GM19238 (cell line): ENCODE results near the gene TBC1D1.

Source experiments
- DNase-seq: peaks from one replicate; pipeline ENCODE4 v3.0.0; 2011; ENCODE audit warnings: low spot score; ENCODE audit not compliant: insufficient read length

TBC1D1 gene

GRCh38 chr4:37890801-37891259, at the start of gene TBC1D1:
TSS of gene TBC1D1 (plus strand) at chr4:37891084. CDS start at chr4:37902096, 11,012 bp downstream.
- DNase-seq = peak; percentile 40

DNA sequence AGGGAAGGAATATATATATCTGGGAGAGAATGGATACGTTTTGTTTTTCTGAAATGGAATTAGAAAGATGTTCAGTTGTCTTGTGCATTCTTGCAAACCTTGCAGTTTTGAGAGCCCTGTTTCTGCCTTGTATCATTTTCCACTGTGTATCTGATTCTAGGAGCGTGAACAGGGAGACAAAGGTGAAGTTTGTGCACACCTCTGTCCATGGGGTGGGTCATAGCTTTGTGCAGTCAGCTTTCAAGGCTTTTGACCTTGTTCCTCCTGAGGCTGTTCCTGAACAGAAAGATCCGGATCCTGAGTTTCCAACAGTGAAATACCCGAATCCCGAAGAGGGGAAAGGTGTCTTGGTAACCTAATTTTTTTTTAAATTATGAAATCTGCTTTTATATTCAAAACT, 46.7 kb upstream of the TBC1D1 start:
- DNase-seq = no peak

- no peak for DNase-seq
These were observed 45.7 kb upstream of the TBC1D1 start for GRCh38 chr4:37845201-37845600.

GRCh38 chr4:37847311-37847884, 43.5 kb upstream of the TBC1D1 start:
- no peak for DNase-seq

DNA sequence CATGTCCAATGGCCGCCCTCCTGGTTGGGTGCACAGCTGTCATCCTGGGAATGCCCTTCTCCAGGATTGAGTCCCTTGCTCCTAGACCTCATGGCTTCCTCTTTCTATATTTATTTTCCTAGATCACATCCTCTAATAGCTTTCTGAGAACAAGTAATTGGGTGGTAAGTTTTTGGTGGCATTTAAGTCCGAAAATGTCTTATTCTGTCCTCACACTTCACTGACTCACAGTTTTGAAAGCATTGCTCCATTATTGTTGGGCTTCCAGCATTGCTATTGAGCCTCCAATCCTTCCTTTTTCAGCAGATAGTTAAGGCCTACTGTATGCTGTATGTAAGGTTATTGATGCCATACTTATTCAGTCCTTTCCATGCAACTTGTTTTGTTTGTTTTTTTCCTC, 38.5 kb upstream of the TBC1D1 start:
- DNase-seq = no peak

GRCh38 chr4:37858112-37858511, 32.8 kb upstream of the TBC1D1 start:
- no peak for DNase-seq

GRCh38 chr4:37858872-37859271, 32.0 kb upstream of the TBC1D1 start:
- DNase-seq = no peak

GRCh38 chr4:37860266-37860665, 30.6 kb upstream of the TBC1D1 start:
- no peak for DNase-seq

- no peak for DNase-seq
These were observed 27.9 kb upstream of the TBC1D1 start for GRCh38 chr4:37862961-37863360.

- DNase-seq = no peak
These were observed 26.1 kb upstream of the TBC1D1 start for GRCh38 chr4:37864786-37865185.

GRCh38 chr4:37865450-37865849, 25.4 kb upstream of the TBC1D1 start:
- no peak for DNase-seq

DNA sequence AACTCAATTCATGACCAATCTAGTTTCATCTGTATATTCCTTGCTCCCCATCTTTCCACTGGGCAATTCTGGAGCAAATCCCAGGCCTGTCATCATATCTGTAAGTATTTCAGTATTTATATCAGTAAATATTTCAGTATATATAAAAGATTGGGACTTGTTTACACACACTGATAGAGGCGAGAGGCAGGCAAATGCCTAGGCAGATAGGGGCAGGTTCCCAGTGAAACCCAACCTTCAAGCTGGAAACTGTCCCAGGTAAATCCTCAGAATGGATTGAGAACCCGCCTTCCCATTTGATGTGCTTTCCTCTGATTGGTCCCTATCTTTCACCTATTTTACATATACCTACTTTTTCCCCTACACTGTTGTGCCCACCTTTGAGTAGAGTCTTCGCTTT, 23.8 kb upstream of the TBC1D1 start:
- DNase-seq = no peak

GRCh38 chr4:37868238-37868637, 22.6 kb upstream of the TBC1D1 start:
- DNase-seq = no peak

DNA sequence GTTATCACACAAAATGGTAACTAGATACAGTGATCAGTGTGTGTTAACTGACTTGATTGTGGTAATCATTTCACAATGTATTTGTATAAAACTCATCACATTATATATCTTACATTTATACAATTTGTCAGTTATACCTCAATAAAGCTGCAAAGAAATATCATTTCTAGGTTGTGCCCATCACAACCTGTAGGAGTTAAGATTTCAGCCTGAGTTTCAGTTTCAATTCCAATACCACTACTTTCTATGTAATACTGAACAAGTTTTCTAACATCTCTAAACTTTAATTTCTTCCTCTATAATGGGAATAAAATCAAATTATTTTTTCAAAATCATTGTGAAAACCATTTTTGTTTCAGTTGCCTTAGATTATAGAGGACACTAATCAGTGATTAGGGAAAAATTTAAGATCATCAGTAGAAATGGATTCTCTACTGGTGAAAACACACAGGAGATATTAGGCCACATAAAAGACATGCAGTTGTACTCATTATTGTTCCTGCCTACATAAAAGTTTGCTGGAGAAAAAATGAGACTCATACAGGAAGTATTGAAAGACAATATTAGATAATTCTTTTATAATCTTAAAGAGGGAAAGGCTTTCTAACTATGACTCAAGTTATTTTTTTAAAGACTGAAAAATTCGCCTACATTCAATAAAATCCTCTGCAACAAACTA, 18.4 kb upstream of the TBC1D1 start:
- DNase-seq = no peak

DNA sequence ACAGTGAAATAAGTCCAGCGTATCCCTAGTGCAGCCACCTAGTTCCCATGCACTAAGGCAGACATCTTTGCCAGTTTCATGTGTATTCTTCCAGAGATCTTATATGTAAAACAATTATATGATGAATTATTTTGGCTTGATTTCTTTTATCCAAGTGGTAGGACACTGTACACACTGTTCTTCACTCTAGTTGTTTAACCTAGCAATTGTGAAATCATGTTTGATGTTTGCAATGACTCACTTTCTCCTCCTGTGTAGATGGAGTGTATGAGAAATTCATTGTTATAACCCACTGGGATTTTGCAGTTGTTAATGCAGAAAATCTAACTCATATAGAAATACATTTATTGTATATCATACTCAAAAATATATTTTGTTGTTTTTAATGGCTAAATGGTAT, 17.5 kb upstream of the TBC1D1 start:
- no peak for DNase-seq

GRCh38 chr4:37876156-37876555, 14.7 kb upstream of the TBC1D1 start:
- no peak for DNase-seq

DNA sequence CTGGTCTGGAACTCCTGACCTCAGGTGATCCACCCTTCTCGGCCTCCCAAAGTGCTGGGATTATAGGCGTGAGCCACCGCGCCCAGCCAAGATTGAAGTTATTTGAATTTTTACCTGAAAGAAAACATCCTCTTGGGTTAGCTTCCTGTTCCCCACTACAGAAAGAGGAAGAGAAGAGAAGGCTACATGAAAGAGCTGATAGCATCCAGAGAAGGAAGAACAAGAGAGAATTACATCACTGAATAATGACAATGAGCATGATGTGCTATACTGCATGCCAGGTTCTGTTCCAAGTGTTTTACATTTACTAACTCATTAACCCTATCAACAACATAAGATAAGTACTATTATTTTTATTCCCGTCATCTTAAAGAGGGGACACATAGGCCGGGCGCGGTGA, 11.5 kb upstream of the TBC1D1 start:
- DNase-seq = no peak

DNA sequence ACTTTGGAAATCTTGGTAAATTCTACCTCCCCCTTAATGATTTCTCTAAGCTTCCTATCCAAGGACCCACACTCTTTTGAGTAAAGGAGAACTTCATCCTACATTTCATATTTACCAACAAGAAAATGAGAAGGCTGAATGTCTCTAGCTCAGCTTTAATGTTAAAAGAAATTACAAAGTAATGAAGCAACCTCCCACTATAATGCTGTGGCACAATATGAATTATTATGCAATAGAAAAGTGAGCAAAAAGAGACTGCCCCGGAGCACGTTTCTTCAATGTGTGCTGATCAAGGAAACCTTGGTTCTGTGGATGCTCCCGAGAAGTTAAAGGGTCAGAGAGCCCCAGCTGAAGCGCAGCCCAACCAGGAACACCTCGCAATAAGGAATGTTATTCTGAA, 9.1 kb upstream of the TBC1D1 start:
- no peak for DNase-seq

DNA sequence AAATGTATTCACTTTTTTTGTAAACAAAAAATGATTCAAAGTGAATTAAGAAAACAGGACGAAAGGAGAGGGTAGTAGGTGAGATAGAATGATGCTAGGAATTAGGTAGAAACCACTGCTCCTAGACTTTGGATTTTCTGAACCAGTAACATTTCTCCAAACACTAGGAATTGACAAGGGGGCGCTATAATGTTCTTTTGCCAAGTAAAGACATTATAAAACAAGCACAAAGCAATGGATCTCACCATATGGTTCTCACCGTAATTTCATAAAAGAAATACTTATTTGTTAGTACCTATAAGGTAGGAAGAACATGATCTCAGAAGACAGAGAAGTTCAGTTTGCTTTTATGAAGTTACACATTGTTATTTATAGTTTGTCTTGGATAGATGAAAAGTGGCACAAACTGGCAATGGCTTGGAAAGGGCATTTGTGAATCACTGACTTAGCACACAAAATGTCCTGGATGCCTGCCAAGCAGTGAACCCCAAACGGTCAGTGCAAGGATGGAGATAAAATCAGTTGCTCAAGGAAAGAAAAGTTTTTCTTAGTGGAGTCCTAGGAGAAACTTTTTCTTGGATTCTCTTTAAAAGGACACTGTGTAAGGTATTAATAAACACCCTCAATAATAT, 8.1 kb upstream of the TBC1D1 start:
- no peak for DNase-seq

DNA sequence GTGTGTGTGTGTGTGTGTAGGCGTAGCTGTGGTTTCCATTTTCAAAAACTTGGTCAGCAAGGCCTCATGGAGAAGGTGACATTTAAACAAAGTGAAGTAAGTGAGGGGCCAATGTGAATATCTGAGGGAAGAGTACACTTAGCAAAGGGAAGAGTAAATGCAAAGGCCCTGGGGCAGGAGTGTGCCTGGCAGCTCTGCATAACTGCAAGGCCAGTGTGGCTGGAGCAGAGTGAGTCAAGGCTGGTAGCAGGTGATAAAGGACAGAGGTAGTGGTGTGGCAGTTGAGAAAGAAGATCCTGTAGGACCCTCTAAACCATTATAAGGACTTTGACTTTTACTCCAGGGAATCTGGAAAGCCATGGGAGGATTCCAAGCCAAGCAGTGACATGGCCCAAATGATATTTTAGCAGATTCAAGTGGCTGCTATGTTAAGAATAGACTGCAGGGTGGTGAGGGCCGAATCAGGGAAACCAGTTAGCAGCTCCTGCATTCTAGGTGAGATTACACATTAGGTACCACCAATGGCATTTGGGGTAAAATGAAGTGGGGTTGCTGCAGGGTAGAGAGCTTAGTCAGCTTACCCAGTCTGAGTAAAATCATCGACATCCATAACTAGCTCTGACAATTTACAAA, 5.9 kb upstream of the TBC1D1 start:
- no peak for DNase-seq

GRCh38 chr4:37885496-37885895, 5.4 kb upstream of the TBC1D1 start:
- DNase-seq = no peak
